ENCODE data around the gene CLMN. TPM values are rescaled to one million over a fixed set of nuclear protein-coding genes. Genes with fewer than 3 reads are reported as not detected.

The CLMN gene
- total and polyA plus RNA-seq, 2 of the 8 experiments (the other 6 are each of a cell fraction or from before 2014, with no cell fraction given) = 1.6 to 8.2 TPM

GRCh38 chr14:95330591-95331370 is 11.1 kb upstream of the CLMN start (continued):
- TF ChIP-seq EGR1 (IDR thresholded peaks at IDR 0.05; ENCODE audit: borderline replicate concordance, low read depth, low read length) = no peak

All from H1 (cell line).